DMS53 (cell line): Measurements from ENCODE around the gene SUFU.

Experiments used
- DNase-seq: peaks from one replicate; lab custom pipeline; 2025; lab: John Stamatoyannopoulos, UW

The SUFU gene

GRCh38 chr10:102673819-102674511, 170.2 kb downstream of the SUFU start:
- peak; percentile 40 for DNase-seq

- no peak for DNase-seq
These were observed 170.8 kb downstream of the SUFU start for GRCh38 chr10:102674566-102674965.

- DNase-seq, result no peak
These were observed 171.4 kb downstream of the SUFU start for GRCh38 chr10:102675011-102675665.

DNA sequence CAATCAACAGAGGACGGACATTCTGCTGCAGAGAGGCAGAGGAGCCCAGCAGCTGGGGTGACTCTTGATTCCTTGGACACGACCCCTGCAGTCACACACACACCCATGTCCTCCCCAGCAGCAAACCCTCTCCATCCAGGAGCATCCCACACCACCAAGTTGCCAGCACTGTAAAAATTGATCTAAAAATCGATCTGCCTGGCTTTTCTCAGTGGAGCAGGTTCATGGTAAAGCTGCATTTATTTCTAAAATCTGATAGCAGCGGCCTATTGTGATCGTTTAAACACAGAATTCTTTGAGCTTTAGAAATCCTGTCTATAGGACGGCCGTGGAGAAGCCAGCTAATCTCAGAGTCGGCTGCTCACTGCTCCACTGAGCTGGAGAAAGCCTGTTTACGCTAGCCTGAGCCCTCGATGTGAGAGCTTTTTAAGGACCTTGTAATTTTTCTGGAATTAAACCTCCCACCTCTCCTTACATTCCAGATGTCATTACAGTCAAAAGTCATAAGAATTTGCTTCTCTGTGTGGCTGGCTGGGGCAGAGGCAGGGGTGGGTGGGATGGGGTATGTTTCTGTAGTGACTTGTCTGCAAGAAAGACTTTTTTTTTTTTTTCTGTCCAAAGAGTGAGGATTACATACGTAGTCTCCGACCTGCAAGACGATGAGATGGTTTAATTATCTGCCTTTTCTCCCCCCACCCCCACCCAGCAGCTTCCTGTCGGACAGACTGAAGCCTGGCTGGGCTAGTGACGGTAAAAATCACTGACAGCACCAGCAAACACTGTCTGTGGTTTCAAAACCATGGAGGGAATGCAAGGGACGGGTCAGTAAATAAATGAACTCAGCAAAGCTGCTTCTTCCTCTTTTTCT, 172.1 kb downstream of the SUFU start:
- no peak for DNase-seq

GRCh38 chr10:102676534-102677315, 173.0 kb downstream of the SUFU start:
- DNase-seq, result no peak

DNA sequence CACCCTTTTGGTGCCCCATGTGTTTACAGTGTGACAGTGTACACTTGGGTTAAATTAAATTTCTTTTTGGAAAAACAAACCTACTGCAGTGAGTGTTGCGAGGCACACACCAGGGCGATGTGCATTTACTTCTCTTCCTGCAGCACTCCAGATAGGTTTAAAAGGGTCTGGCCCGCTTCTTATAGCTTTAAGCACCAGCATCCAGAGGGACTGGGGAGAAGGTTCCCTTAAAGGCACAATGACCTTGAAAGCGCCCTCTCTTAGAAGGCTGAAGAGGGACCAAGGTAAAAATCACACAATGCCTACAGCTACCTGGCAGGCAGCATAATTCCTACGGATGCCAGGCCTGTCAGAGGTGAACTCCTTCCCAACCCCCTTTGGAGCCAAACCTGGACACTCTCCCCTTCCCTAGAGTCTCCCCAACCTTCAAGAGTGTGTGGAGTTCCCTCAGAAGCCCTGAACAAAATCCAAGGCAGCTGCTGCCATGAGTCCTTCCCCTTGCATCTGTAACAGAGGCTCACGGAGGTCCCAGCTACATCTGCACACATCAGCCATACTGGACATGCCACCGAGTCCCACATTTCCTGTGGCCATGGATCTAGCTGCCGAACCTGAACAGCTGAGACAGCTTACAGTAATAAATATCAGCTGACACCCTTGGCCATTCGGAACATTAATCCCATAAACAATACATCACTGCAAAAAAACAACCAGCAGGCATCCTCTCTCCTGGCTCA, 173.7 kb downstream of the SUFU start:
- DNase-seq, result peak; percentile 49

- DNase-seq, result no peak
These were observed 174.3 kb downstream of the SUFU start for GRCh38 chr10:102678068-102678400.

DNA sequence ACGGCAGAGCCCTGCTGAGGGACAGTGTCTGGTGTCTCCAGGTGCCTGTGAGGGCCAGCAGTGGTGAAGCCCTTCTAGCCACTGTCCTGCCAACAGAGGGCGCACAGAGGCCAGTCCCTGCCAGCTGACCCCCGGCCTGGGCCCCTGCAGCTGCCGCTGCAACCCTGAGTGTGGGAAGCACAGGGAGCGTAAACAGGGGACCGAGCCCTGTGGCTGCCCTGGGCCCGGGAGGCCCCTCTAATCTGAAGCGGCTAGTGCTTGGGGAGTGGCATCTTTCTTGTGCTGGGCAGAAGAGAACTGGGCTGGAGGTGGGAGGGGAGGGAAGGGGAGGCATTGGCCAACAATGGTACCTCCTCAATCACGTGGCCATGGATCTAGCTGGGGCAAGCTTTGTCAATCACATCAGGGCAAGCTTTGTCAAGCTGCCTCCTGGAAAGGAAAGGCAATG, 175.1 kb downstream of the SUFU start:
- peak; percentile 95 for DNase-seq

DNA sequence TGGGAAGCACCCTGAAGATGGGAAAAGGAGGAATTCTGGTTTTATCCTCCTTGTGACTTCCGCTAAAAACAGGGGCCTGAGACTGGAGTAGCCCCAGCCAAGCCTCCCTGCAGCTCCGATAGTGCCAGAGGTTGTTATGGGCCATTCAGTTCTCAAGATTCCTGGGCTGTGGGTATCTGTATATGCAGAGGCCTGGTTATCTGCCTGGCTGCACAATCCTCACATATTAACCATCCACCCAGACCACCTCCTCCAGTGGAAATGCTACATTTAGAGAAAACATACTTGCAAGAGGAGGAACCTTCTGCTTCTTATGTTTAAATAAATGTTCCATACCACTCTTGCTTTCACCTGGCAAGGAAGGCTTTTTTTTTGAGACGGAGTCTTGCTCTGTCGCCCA, 175.8 kb downstream of the SUFU start:
- DNase-seq, result no peak

- no peak for DNase-seq
These were observed 177.9 kb downstream of the SUFU start for GRCh38 chr10:102681696-102682095.

DNA sequence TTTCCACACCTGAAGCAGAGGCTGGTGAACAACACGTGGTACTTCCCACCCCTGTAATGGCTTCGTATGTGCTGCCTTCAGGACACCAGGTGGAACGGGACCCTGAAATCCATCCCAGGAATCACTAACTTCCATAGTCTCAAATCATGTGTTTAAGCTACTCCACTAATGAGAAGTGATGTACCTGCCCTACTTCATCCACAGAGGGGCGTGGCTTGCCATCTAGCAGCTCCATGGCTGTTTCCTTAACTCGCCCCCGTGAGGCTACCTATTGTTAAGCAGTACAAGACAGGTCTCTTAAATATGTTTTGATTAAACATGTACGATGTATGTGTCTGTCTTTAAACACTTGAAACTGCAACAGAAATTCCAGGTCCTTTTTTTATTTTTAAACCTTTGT, 178.6 kb downstream of the SUFU start:
- DNase-seq, result peak; percentile 8

DNA sequence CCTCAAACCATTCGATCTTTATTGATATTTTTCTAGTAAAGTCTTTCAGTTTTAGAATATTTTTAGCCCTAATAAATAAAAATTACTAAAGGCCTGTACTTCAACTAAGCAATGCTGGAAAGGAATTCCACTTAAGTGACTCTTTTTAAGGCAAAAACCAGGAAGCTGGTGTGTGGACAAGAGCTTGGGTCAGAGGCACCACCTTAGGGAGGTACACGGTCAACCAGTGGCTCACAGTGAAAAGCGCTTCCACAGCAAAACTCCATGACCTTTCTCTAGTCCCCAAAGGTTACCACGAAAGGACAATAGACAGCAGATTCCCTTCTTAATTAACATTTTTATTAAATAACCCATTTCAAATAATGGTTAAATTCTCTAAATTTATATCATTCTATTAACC, 179.2 kb downstream of the SUFU start:
- DNase-seq, result no peak
